NOMO-1 treated with DMSO at 0.1 percent for 48 hours (cell line): ENCODE data around the gene TNIP1.

Experiments used
- DNase-seq: peaks from one replicate; lab custom pipeline; 2025; ENCODE audit not compliant: unreplicated experiment; lab: John Stamatoyannopoulos, UW

TNIP1 gene

DNA sequence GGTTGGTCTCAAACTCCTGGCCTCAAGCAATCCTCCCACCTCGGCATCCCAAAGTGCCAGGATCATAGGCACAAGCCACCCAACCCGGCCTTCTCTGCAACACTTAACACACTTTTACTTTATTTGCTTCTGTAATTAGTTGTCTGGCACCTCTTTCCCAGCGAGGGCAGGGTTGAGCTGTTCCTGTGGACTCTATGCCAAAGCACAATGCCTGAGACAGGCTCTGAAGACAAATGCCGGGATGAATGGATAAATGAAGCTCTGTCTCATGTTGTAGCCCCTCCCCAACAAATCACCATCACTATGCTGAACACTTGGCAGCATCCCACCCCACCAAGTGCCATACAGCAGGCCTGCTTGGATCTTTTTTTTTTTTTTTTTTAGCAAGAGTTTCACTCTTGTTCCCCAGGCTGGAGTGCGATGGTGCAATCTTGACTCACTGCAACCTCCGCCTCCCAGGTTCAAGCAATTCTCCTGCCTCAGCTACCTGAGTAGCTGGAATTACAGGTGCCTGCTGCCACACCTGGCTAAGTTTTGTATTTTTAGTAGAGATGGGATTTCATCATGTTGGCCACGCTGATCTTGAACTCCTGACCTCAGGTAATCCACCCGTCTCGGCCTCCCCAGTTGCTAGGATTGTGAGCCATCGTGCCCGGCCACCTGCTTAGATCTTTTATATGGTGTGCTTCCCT lies 39.1 kb downstream of the TNIP1 start:
- no peak for DNase-seq

DNA sequence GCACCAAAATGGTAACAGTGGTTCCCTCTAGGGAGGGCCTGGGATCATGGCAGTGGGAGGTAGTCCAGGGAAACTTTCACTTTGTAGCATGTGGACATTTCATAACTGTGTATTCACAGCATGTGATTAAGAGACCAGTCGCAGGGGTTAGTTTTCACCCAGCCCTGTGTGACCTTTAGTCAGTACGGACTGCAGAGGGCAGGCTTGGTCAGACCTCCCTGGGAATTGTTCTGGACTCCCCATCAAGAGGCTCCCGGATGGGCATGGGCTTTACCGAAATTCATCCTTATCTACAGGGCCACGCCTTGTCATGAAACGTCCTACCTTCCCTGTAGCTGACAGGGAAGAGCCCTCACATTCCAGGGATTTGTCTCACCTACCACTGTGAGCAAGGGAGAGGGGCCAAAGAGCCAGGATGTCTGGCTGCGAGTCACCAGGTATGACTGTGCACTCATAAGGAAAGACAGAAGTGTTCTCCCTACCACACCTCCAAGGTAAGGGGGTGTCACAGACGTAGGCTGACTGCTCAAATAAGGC lies 40.6 kb downstream of the TNIP1 start:
- no peak for DNase-seq

DNA sequence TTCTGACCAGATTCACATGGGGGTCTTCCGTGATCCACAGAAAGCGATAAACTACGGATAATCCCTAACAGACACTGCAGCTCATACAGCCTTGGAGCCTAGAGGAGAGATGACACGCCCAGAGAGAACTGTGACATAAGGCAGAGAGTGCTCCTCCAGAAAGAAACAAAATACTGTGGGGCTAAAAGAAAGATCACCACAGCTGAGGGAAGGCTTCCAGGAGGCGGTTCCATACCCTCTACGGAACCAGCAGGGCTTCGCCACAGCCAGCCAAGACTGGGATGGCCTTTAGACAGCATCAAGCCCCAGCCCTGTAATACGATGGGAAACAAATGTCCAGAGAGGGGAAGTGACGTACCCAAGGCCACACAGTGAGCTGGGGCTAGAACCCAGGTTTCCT lies 41.2 kb downstream of the TNIP1 start:
- no peak for DNase-seq

DNA sequence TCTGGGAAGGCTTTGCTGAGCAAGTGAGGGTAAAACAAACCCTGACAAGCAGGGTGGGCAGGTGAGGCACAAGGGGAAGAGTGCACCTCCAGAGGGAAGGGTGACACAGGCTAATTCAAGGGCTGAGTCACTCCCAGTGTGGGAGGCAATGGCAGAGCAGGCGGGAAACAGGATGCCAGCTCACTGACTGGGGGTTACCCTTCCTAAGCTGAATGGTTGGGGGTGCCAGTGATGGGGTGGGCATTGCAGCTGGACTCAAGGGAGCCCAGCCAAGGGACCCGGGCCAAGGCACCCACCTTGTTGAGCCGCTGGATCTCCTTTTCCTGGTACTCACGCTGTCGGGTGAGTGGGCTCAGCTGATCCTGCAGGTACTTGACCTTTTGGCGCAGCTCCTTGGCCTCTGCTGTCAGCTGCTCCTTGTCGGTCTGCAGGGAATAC lies 42.0 kb downstream of the TNIP1 start:
- DNase-seq, result no peak

DNA sequence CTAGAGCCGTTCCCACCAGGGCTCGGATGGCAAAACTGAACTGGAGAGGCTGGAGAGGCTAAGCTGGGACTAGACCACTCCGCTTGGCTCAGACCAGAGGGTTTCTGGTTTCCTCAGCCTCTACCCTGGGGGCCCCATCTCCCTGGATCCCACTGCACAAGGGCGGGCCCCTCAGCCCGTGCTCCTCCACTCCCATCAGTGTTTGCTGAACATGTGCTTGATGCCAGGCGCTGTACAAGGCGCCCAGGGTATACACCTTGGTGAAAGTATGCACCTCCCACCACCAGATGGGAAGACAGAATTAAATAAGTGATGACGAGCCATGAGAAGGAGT lies 42.5 kb downstream of the TNIP1 start:
- no peak for DNase-seq

DNA sequence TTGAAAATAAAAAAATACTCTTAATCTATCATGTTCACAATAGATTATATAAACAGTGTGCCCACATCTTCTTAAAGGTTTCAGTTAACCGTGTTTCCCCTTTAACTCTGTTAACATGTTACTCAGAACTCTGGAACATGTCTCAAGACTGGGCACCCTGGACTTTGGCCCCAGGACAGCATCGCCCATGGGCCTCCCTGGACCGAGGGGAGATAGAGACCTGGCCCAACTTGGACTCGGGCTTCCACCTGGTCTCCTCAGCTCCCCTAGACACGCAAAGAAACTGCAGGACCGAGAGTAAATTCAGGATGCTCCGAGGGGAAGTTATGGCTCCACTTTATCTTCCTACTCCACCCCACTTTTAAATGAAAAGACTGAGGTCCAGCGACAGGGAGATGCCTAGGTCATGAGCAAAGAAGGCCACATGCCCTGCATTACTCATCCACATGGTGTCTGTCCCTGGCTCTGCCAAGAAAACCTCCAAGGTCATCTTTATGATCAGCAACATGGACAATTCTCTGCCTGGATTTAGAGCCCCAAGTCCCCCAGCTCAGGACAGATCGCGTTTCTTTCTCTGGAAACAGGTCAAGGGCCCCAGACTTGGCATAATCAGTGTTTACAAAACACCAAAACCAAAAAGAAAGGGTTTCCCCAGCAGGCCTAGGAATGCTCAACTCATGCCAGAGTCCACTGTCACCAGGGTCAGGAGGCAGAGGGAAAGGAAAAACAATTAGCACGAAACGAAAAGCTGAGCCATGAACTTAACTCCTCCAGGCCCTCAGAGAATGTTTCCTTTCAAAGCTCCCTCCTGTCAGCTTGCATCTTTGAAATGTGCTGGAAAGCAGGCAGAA lies 43.0 kb downstream of the TNIP1 start:
- no peak for DNase-seq

DNA sequence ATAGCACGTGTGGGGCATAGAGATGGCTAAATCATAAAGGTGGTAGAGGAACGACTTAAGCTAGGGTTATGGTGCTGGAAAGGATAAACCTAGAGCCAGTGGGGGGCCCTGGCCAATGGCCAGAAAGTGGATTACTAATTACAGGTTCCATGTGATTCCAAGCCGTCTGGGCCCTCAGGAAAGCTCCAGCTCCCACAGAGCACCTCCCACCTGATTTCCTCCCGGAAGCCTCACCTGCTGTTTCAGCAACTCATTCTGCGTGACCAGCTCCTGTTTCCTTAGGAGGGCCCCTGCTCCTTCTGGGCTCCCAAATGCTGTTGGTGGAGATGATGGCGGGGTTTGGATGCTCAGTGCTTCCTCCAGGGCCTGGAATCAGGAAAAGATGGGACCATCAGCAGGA lies 44.3 kb downstream of the TNIP1 start:
- no peak for DNase-seq

DNA sequence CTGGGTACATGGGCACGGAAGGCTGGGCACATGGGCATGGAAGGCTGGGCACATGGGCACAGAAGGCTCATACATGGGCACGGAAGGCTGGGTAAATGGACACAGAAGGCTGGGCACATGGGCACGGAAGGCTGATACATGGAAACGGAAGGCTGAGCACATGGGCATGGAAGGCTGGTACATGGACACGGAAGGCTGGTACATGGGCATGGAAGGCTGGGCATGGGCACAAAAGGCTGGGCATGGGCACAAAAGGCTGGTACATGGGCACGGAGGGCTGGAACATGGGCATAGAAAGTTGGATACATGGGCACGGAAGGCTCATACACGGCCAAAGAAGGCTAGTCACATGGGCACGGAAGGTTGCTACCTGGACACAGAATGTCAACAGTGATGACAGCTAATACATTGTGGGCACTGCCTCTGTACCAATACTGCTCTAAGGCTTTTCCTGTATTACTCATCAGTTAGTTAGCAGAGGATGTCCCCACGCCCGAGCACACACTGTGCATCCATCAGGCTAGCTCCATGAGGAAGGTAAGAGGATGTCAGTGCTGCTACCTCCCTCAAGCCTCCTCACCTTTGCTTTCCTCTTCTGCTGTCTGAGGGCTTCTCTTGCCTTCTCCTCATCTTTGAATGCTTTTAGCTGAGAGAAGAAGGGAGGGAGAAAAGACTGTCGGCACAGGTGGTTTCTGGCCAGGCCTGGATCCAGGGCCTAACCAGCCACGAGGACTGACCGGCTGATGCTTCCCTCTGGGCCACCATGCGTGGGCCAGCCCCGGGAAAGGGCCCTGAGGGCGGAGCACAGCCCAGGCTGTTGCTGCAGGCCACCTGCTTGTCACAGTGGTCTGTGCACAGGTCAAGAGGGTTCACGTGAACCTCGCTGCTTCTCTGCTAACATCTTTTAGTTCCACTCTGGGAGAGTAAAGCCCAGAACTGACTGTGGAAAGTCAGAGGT lies 46.1 kb downstream of the TNIP1 start:
- DNase-seq, result no peak

DNA sequence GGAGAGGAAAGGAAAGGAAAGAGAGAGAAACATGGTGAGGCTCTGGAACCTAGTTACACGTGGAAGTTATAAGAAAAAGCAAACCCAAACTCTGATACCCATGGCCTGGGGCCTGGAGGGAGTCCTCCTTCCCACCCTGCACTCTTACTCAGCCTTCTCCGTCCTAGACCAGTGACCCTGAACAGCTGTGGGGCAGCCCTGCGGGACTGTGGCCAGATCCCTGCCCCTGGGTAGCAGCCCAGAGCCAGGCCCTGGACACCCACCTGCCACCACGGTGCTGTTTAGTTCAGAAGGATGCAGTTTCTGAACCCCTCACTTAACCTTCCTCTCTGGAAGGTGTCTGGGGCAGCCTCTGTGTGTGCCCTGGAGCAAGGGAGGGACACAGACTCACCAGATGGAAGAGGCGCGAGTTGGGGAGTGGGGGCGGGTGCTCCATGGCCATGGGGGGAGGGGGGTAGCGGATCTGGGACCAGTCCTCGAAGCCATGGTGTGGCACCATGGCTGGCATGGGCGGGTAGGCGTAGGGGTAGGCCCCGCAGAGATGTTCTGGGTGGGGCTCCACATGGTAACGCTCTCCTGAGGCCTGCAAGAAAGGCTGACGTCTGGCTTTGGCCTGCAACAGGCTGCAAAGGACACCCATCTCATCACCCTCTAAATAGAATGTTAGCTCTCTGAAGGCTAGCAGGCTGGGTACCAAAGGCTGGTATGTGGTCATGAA lies 47.5 kb downstream of the TNIP1 start:
- DNase-seq, result no peak

DNA sequence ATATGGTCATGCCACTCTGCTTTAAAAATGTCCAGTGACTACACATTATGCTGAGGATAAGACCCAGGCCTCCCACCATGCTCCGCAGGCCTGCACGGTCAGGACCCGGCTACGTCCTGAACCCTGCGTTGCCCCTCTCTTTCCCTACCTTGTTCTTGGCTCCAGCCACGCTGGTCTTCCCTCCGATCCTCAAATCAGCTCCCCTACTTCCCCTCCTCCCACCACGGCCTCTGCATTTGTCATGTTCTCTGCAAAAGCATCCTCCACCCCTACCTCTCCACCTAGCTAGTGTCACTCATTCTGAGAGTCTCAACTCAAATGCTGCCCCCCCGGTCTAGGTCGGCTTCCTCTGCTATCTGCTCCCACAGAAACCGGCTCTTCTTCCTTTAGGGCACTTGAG lies 49.3 kb downstream of the TNIP1 start:
- DNase-seq, result no peak

DNA sequence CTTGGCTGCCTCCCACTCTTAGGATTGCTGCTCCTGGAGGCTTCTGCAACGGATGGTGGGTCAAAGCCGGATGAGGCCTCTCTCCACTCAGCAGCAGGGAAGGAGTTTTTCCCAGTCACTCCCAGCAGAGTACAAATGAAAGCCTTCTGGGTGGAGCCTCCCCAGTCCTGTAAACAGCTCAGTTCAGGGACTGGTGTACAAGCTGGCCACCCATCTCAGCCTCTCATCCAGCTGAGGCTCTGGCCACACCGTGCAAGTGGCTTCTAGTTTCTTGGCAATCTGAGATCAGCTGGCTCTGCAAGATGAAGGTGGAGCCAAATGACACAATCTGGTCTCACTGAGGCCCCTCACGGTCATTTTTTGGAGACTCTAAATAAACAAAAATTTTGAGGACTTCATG lies 50.5 kb downstream of the TNIP1 start:
- DNase-seq, result no peak

DNA sequence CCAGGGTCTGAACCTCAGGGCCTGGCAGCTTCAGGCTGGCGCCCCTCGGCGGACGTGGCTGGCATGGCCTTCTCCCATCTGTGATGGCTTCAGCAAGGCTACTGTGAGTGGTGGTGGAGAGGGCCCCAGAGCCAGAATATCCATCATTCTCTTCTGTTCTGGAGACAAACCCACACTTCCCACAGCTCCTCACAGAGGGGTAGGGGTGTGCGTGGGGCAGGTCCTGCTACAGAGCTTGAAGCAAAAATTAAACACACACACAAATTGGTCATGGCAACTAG lies 50.8 kb downstream of the TNIP1 start:
- DNase-seq, result no peak

DNA sequence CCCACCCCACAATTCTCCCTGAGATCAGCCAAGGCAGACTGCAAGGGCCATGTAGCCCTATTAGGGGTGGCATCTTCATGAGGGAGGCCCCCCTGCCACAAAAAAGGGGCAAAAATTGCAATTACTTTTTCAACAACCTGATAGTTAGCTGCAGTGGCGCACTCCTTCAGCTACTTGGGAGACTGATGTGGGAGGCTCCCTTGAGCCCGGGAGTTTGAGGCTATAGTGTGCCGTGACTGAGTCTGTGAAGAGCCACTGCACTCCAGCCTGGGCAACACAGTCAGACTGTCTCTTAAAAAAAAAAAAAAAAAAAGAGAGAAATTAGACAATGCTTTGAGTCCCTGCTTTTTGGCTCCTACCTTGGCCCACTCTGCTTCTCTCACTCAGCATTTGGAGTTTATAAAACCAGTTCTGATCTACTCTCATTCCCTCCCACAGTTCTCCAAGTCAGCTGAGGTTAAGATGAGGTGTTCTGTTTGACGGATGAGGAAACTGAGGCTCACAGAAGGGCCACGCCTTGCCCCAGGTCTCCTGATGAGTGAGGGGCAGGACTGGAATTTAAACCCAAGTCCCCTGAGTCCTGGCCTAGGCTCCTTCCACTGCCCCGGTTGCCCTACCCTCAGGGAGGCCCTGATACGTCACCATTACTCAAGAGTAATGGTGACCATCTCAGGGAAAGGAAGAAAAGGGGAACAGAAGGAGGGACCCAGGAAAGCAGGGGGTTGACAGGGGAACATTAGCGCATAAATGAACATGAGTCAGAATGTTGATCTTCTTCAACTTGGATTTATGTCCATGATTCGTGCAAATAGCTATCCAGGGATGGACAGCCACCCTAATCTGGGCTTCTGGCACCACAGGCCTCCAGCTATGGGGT lies 51.4 kb downstream of the TNIP1 start:
- DNase-seq, result no peak

DNA sequence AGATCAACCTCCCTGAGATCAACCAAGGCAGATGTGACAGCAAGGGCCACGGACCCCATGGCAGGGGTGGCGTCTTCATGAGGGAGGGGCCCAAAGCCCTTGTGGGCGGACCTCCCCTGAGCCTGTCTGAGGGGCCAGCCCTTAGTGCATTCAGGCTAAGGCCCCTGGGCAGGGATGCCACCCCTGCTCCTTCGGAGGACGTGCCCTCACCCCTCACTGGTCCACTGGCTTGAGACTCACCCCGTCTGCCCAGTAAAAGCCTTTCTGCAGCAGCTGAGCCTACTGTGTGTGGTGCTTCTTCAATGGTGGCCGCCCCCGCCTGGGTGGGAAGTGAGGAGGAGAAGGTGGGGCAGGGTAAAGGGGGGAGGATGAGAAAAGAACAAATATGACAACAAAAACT lies 52.1 kb downstream of the TNIP1 start:
- no peak for DNase-seq

DNA sequence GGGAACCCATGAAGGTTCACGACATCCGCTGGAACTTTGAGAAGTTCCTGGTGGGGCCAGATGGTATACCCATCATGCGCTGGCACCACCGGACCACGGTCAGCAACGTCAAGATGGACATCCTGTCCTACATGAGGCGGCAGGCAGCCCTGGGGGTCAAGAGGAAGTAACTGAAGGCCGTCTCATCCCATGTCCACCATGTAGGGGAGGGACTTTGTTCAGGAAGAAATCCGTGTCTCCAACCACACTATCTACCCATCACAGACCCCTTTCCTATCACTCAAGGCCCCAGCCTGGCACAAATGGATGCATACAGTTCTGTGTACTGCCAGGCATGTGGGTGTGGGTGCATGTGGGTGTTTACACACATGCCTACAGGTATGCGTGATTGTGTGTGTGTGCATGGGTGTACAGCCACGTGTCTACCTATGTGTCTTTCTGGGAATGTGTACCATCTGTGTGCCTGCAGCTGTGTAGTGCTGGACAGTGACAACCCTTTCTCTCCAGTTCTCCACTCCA lies 52.8 kb downstream of the TNIP1 start:
- no peak for DNase-seq

DNA sequence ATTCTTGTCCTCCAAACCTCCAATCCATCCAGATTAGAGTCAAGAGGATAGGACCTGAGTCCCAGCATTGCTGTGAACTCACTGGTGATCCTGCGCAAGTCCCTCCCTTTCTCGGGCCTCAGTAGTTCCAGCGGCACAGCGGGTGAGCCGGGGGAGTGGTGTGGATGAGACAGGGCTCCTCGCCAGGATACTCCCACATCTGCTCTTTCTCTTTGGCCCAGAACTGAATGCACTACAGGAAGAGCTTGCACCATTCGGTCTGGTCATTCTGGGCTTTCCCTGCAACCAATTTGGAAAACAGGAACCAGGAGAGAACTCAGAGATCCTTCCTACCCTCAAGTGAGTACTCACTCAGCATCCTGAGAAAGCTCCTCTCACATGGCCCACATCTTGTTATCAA lies 54.2 kb downstream of the TNIP1 start:
- DNase-seq, result no peak

DNA sequence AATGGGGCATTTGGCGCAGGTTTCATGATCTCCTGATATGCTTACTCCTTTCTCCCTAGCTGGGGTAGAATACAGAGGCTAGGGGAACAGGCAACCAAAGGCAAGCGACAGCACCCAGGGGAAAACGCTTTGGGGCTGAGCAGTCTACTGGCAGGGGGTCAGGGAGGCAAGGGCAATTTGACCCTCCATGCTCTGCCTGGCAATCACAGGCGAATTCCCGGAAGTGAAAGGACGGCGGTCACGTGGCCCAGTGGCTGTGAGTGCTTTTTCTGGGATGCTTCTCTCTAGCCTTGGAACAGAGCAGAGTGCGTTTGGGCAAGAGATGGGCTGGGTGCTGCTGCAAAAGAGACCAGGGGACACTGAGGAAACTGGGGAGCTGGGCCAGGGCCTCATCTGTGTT lies 54.7 kb downstream of the TNIP1 start:
- DNase-seq, result no peak

DNA sequence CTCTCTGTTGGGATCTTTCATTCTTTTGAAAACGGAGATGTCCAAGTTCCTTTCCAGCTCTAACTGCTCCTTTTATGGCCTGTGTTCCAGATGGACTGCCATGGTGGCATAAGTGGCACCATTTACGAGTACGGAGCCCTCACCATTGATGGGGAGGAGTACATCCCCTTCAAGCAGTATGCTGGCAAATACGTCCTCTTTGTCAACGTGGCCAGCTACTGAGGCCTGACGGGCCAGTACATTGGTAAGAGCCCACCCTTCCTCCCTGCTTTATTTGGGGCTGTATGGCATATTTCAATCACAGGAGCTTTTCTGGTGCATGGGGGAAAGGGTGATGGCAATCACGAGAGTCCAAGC lies 55.6 kb downstream of the TNIP1 start:
- DNase-seq, result no peak

DNA sequence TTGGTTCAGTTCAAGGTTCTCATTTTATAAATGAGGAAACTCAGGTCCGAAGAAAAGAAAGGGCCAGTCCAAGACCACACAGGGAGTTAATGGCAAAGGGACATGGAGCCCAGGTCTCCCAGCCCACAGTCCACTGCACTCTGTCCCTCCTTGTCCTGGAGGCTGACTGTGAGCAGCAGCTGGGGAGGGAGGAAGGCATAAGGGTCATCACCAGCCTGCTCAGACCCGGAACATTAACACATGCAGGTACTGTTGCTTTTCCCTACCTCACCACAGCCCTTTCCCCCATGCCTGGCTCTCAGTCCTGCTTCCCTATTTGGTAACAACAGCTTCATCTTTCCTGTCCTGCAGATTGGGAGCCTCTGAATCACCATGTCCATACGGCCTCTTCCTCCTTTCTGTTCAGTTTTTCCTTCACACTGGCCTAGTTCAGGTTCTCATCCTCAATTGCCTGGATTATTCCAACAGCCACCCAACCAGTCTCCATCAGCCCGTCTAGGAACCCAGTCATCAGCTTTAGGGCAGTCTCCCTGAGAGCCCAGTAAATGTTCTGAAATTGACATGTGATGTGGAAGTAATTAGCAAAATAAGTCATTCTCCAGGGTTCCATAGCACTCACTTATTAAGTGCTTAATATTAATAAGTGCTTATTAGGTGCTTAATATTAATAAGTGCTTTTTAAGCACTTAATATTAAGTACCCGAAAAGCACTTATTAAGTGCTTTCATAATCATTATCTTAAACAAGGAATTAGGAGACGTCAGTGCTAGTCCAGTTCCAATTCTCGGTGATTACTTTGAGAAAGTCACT lies 56.2 kb downstream of the TNIP1 start:
- DNase-seq, result no peak
